ENCODE measurements around the gene CPN2.

DNA sequence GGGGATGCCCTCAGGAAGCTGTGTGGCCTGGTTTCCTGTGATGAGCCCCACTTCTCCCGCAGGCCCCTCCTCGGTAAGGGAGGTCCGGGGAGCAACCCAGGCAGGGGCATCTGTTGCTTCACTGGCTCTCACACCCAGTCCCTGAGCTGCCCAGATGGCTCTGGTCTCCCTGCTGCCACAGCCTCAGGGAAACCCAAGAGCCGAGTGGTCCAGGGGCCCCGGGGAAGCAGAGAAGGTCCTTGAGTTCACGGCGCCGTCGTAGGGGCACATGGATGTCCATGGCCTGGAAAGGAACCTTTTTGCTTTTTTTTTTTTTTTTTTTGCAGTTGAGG is 31.7 kb upstream of the CPN2 start:
- TF ChIP-seq, protein P1, sequence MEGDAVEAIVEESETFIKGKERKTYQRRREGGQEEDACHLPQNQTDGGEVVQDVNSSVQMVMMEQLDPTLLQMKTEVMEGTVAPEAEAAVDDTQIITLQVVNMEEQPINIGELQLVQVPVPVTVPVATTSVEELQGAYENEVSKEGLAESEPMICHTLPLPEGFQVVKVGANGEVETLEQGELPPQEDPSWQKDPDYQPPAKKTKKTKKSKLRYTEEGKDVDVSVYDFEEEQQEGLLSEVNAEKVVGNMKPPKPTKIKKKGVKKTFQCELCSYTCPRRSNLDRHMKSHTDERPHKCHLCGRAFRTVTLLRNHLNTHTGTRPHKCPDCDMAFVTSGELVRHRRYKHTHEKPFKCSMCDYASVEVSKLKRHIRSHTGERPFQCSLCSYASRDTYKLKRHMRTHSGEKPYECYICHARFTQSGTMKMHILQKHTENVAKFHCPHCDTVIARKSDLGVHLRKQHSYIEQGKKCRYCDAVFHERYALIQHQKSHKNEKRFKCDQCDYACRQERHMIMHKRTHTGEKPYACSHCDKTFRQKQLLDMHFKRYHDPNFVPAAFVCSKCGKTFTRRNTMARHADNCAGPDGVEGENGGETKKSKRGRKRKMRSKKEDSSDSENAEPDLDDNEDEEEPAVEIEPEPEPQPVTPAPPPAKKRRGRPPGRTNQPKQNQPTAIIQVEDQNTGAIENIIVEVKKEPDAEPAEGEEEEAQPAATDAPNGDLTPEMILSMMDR (IDR thresholded peaks at IDR 0.05), result no peak
- TF ChIP-seq RELA (CRISPR knock-in tag; IDR thresholded peaks at IDR 0.05; ENCODE audit: borderline replicate concordance) (no peak), NR2C2 (CRISPR knock-in tag; IDR thresholded peaks at IDR 0.05) (no peak), ZNF121 (CRISPR knock-in tag; IDR thresholded peaks at IDR 0.05) (no peak), MYBL2 (CRISPR knock-in tag; IDR thresholded peaks at IDR 0.05) (no peak), HMGA2 (CRISPR knock-in tag; IDR thresholded peaks at IDR 0.05) (no peak), ZNF423 (CRISPR knock-in tag; IDR thresholded peaks at IDR 0.05) (no peak)
- TF ChIP-seq, protein P2, sequence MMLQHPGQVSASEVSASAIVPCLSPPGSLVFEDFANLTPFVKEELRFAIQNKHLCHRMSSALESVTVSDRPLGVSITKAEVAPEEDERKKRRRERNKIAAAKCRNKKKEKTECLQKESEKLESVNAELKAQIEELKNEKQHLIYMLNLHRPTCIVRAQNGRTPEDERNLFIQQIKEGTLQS (CRISPR knock-in tag; conservative IDR thresholded peaks at IDR 0.05), result no peak
- TF ChIP-seq, protein P3, sequence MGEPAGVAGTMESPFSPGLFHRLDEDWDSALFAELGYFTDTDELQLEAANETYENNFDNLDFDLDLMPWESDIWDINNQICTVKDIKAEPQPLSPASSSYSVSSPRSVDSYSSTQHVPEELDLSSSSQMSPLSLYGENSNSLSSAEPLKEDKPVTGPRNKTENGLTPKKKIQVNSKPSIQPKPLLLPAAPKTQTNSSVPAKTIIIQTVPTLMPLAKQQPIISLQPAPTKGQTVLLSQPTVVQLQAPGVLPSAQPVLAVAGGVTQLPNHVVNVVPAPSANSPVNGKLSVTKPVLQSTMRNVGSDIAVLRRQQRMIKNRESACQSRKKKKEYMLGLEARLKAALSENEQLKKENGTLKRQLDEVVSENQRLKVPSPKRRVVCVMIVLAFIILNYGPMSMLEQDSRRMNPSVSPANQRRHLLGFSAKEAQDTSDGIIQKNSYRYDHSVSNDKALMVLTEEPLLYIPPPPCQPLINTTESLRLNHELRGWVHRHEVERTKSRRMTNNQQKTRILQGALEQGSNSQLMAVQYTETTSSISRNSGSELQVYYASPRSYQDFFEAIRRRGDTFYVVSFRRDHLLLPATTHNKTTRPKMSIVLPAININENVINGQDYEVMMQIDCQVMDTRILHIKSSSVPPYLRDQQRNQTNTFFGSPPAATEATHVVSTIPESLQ (CRISPR knock-in tag; IDR thresholded peaks at IDR 0.05), result no peak
- TF ChIP-seq, protein P4, sequence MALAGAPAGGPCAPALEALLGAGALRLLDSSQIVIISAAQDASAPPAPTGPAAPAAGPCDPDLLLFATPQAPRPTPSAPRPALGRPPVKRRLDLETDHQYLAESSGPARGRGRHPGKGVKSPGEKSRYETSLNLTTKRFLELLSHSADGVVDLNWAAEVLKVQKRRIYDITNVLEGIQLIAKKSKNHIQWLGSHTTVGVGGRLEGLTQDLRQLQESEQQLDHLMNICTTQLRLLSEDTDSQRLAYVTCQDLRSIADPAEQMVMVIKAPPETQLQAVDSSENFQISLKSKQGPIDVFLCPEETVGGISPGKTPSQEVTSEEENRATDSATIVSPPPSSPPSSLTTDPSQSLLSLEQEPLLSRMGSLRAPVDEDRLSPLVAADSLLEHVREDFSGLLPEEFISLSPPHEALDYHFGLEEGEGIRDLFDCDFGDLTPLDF (CRISPR knock-in tag; IDR thresholded peaks at IDR 0.05), result no peak
- TF ChIP-seq, protein P5, sequence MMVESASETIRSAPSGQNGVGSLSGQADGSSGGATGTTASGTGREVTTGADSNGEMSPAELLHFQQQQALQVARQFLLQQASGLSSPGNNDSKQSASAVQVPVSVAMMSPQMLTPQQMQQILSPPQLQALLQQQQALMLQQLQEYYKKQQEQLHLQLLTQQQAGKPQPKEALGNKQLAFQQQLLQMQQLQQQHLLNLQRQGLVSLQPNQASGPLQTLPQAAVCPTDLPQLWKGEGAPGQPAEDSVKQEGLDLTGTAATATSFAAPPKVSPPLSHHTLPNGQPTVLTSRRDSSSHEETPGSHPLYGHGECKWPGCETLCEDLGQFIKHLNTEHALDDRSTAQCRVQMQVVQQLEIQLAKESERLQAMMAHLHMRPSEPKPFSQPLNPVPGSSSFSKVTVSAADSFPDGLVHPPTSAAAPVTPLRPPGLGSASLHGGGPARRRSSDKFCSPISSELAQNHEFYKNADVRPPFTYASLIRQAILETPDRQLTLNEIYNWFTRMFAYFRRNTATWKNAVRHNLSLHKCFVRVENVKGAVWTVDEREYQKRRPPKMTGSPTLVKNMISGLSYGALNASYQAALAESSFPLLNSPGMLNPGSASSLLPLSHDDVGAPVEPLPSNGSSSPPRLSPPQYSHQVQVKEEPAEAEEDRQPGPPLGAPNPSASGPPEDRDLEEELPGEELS (CRISPR knock-in tag; IDR thresholded peaks at IDR 0.05), result no peak

Data from WTC11 (cell line).